H1 (cell line): ENCODE measurements around the gene POU6F2. TPM values are rescaled to one million over a fixed set of nuclear protein-coding genes. Genes with fewer than 3 reads are reported as not detected.

Experiments
- CBX5 ChIP-seq: fragments of 300-800, 300-1000 bp; sonication (generic); IDR thresholded peaks from 2 replicates; pipeline ENCODE4 v1.7.1; 2016; ENCODE audit warnings: antibody characterized with exemption, low read length, low read depth
- CHD2 ChIP-seq: IDR thresholded peaks from 2 replicates; pipeline ENCODE4 v1.6.1; 2012; ENCODE audit warnings: low read length, improper control_type of control experiment
- CTBP2 ChIP-seq: IDR thresholded peaks from 2 replicates; pipeline ENCODE4 v1.7.0; 2011; ENCODE audit warnings: borderline replicate concordance, mild to moderate bottlenecking, moderate library complexity, mixed read lengths, low read length; ENCODE audit not compliant: insufficient read depth, insufficient read length
- EP300 ChIP-seq, 2 experiments: IDR thresholded peaks; 1 replicate in 1 of 2; 2 replicates in 1 of 2; pipeline ENCODE4 v1.6.1; 2011 to 2012; ENCODE audit warnings: low read depth in 2 of 2, low read length in 2 of 2, mild to moderate bottlenecking in 2 of 2, borderline replicate concordance in 1 of 2, inconsistent platforms in 1 of 2, moderate library complexity in 1 of 2
- RAD21 ChIP-seq, 2 experiments: IDR thresholded peaks in 1 of 2; conservative IDR thresholded peaks in 1 of 2; 2 replicates each; pipeline ENCODE4 v1.6.1; 2011; ENCODE audit warnings: low read depth in 2 of 2, low read length in 2 of 2, improper control_type of control experiment in 1 of 2, inconsistent platforms in 1 of 2, mild to moderate bottlenecking in 1 of 2, moderate library complexity in 1 of 2
- RBBP5 ChIP-seq: IDR thresholded peaks from 2 replicates; pipeline ENCODE4 v1.7.1; 2012; ENCODE audit warnings: low read depth, mild to moderate bottlenecking, inconsistent platforms, low read length, moderate library complexity, borderline replicate concordance
- RNF2 ChIP-seq: fragments of 200-900, 300-1000 bp; sonication (generic); IDR thresholded peaks from 2 replicates; pipeline ENCODE4 v1.7.1; 2016; ENCODE audit warnings: borderline replicate concordance, low read depth, mild to moderate bottlenecking, antibody characterized with exemption, low read length; ENCODE audit not compliant: poor library complexity, severe bottlenecking; ENCODE audit errors: missing control alignments
- SRF ChIP-seq: IDR thresholded peaks from 2 replicates; pipeline ENCODE4 v1.6.1; 2011; ENCODE audit warnings: mild to moderate bottlenecking, low read depth, low read length, moderate library complexity
- TAF7 ChIP-seq: optimal IDR thresholded peaks from 2 replicates; pipeline ENCODE3; 2011; ENCODE audit warnings: low read depth, mild to moderate bottlenecking, inconsistent platforms, low read length, moderate library complexity, borderline replicate concordance
- TBP ChIP-seq: IDR thresholded peaks from 2 replicates; pipeline ENCODE4 v1.6.1; 2011; ENCODE audit warnings: low read depth, low read length, improper control_type of control experiment
- TCF12 ChIP-seq: IDR thresholded peaks from 2 replicates; pipeline ENCODE4 v1.6.1; 2011; ENCODE audit warnings: low read depth, mild to moderate bottlenecking, low read length
- ZNF274 ChIP-seq: IDR thresholded peaks from 2 replicates; pipeline ENCODE4 v1.7.0; 2012; ENCODE audit warnings: low read length, borderline replicate concordance; ENCODE audit errors: extremely low read depth
- polyA plus RNA-seq, 7 experiments: library from polyadenylated mRNA; depleted of rRNA in 3 of 7; stranded (reverse) in 5 of 7; unstranded in 2 of 7; fragments of >200 nt in 5 of 7; fragments of 200-250 nt in 2 of 7; gene quantifications; 1 replicate in 5 of 7; 2 replicates in 1 of 7; 4 replicates in 1 of 7; pipeline versions ENCODE4 v1.2.1 to v1.2.3, GENCODE V29; 2011 to 2013; ENCODE audit warnings: missing spikeins in 2 of 7, mixed read lengths in 2 of 7
- total RNA-seq: library from RNA; stranded (reverse); fragmentation: NEBNext Ultra II Directional; extraction: Animal tissue kit (Norgen Biotek cat#: 25700); gene quantifications from 2 replicates; pipeline ENCODE4 v1.2.1, GENCODE V29; 2021
- TF ChIP-seq, protein P1 (sequence below): IDR thresholded peaks from 2 replicates; pipeline ENCODE4 v1.6.1; 2012; ENCODE audit warnings: inconsistent platforms
- TF ChIP-seq, protein P2 (sequence below): IDR thresholded peaks from 2 replicates; pipeline ENCODE4 v1.6.1; 2012; ENCODE audit warnings: low read length, inconsistent platforms
- TF ChIP-seq, protein P3 (sequence below), 3 experiments: IDR thresholded peaks; 1 replicate in 2 of 3; 2 replicates in 1 of 3; pipeline versions ENCODE4 v1.5.1 to v1.6.1; 2011; ENCODE audit warnings: low read length in 3 of 3, mild to moderate bottlenecking in 3 of 3, inconsistent platforms in 2 of 3, low read depth in 1 of 3, moderate library complexity in 1 of 3; ENCODE audit not compliant: insufficient read depth in 1 of 3; ENCODE audit errors: control extremely low read depth in 1 of 3
- TF ChIP-seq, protein P4 (sequence below): IDR thresholded peaks from 2 replicates; pipeline ENCODE4 v1.6.1; 2011; ENCODE audit warnings: low read depth, mild to moderate bottlenecking, low read length; ENCODE audit not compliant: insufficient read depth

Gene POU6F2
- total and polyA plus RNA-seq, 2 of the 8 experiments (the other 6 are each of a cell fraction or from before 2014, with no cell fraction given) = 1.1 to 2.0 TPM

DNA sequence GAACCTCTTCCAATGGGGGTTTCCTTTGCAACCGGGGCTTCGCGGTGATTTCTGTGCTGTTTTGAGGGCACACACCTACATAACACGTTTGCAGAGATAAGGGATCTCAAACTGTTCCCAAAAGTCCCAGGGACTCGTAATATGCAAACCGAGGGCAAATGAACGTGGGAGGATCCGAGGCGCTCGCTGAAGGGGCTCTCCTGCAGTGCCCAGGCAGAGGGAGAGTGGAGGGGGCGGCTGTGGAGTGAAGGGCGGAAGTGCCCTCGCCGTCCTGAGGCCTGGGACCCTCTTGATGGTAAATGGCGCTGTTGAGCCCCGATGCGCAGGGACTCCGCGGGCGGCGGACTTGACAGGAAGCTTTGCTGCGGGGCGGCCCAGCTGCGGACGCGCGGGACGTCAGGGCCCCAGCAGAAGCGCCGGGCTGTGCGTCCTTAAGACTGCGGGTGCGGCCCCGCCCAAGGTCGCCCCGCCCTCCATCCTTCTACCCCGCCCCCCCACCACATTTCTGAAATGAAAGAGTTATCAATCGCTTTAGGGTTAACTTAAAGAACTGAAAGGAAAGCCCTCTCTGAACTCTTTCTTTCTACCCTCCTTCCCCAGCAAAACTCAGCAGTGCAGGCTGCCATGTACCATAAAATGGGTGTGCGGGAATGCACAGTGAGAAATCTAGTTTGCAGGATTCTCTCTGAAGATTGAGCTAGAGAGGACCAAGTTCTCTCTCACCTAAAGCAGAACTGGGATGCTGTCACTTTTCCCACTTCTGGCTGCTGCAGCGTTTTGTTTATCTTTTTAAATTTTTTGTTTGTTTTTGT lies 436.7 kb downstream of the POU6F2 start (continued):
- TF ChIP-seq CTBP2 (no peak), TCF12 (no peak), RAD21 (IDR thresholded peaks at IDR 0.05 in 1 of 2, conservative IDR thresholded peaks at IDR 0.05 in 1 of 2; ENCODE audit: low read depth in 2 of 2, low read length in 2 of 2) (peak; percentile 26 to 42; a peak in 3 of 4 replicates), EP300 (IDR thresholded peaks at IDR 0.05; ENCODE audit: borderline replicate concordance in 1 of 2, low read depth in 2 of 2, low read length in 2 of 2) (no peak), RNF2 (no peak), TAF7 (peak; percentile 53), RBBP5 (no peak), CBX5 (no peak), ZNF274 (no peak), TBP (peak; percentile 37; the same call in 1 of the 2 replicates), CHD2 (no peak), SRF (no peak)
- TF ChIP-seq, protein P1, sequence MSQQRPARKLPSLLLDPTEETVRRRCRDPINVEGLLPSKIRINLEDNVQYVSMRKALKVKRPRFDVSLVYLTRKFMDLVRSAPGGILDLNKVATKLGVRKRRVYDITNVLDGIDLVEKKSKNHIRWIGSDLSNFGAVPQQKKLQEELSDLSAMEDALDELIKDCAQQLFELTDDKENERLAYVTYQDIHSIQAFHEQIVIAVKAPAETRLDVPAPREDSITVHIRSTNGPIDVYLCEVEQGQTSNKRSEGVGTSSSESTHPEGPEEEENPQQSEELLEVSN = no peak
- TF ChIP-seq, protein P2, sequence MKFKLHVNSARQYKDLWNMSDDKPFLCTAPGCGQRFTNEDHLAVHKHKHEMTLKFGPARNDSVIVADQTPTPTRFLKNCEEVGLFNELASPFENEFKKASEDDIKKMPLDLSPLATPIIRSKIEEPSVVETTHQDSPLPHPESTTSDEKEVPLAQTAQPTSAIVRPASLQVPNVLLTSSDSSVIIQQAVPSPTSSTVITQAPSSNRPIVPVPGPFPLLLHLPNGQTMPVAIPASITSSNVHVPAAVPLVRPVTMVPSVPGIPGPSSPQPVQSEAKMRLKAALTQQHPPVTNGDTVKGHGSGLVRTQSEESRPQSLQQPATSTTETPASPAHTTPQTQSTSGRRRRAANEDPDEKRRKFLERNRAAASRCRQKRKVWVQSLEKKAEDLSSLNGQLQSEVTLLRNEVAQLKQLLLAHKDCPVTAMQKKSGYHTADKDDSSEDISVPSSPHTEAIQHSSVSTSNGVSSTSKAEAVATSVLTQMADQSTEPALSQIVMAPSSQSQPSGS = no peak
- TF ChIP-seq, protein P3, sequence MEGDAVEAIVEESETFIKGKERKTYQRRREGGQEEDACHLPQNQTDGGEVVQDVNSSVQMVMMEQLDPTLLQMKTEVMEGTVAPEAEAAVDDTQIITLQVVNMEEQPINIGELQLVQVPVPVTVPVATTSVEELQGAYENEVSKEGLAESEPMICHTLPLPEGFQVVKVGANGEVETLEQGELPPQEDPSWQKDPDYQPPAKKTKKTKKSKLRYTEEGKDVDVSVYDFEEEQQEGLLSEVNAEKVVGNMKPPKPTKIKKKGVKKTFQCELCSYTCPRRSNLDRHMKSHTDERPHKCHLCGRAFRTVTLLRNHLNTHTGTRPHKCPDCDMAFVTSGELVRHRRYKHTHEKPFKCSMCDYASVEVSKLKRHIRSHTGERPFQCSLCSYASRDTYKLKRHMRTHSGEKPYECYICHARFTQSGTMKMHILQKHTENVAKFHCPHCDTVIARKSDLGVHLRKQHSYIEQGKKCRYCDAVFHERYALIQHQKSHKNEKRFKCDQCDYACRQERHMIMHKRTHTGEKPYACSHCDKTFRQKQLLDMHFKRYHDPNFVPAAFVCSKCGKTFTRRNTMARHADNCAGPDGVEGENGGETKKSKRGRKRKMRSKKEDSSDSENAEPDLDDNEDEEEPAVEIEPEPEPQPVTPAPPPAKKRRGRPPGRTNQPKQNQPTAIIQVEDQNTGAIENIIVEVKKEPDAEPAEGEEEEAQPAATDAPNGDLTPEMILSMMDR (IDR thresholded peaks at IDR 0.05; ENCODE audit: control extremely low read depth in 1 of 3, insufficient read depth in 1 of 3, low read depth in 1 of 3, low read length in 3 of 3) = peak; percentile 37 to 65 (median 54)
- TF ChIP-seq, protein P4, sequence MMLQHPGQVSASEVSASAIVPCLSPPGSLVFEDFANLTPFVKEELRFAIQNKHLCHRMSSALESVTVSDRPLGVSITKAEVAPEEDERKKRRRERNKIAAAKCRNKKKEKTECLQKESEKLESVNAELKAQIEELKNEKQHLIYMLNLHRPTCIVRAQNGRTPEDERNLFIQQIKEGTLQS = no peak
